Transverse colon (tissue), 4 donors: Measurements from ENCODE around the gene RANGRF. TPM values are rescaled to one million over a fixed set of nuclear protein-coding genes. Genes with fewer than 3 reads are reported as not detected.

Experiments
- DNase-seq: peaks from one replicate; pipeline ENCODE4 v3.0.0-alpha.2; 2019
- H3K27ac ChIP-seq, 4 donors: fragments of 200-600 bp; sonication (generic); 2 replicates each; pipeline ENCODE4 v1.5.1; 2016 to 2018; ENCODE audit warnings: inconsistent platforms in 4 of 4
- H3K27me3 ChIP-seq: fragments of 200-600 bp; sonication (generic); 2 replicates; pipeline ENCODE4 v1.5.1; 2017; ENCODE audit warnings: inconsistent platforms
- H3K36me3 ChIP-seq, 4 donors: fragments of 200-600 bp; sonication (generic); 2 replicates each; pipeline ENCODE4 v1.5.1; 2017 to 2019; ENCODE audit warnings: inconsistent platforms in 4 of 4
- H3K4me1 ChIP-seq, 4 donors: fragments of 200-600 bp; sonication (generic); 2 replicates each; pipeline ENCODE4 v1.5.1; 2017 to 2020; ENCODE audit warnings: inconsistent platforms in 4 of 4
- H3K4me3 ChIP-seq, 4 donors: fragments of 200-600 bp; sonication (generic); 1 replicate in 1 of 4; 2 replicates in 3 of 4; pipeline versions ENCODE4 v1.5.1 to v1.6.1; 2017 to 2019; ENCODE audit warnings: inconsistent platforms in 4 of 4
- H3K9me3 ChIP-seq, 2 donors: fragments of 200-600 bp; sonication (generic); 2 replicates each; pipeline ENCODE4 v1.5.1; 2017 to 2019; ENCODE audit warnings: inconsistent platforms in 2 of 2
- EP300 ChIP-seq: sonication (generic); formaldehyde crosslinking; IDR thresholded peaks from one replicate; pipeline ENCODE4 v1.6.1; 2017; ENCODE audit warnings: antibody characterized with exemption, low read depth
- POLR2A ChIP-seq: fragments of 450-650 bp; IDR thresholded peaks from one replicate; pipeline ENCODE4 v1.6.1; 2016; ENCODE audit warnings: antibody characterized with exemption, mild to moderate bottlenecking, moderate library complexity
- POLR2AphosphoS5 ChIP-seq, 3 donors: sonication (generic); formaldehyde crosslinking; IDR thresholded peaks; one replicate each; pipeline ENCODE4 v1.6.1; 2016; ENCODE audit warnings: antibody characterized with exemption in 3 of 3
- WGBS, 2 donors: methylation state at CpG; one replicate each; pipeline ENCODE4 v1.1.5; 2018; ENCODE audit warnings: low coverage in 1 of 2; 5-methylcytosine and 5-hydroxymethylcytosine counted together
- in situ Hi-C, 4 donors: fragments of 200-750 bp; cut with MboI; loops; one replicate each; pipeline versions ENCODE4 v1.15.0 to v1.15.1; 2017; ENCODE audit warnings: low sequenced_read_pairs in 3 of 4, low pct_ligation_motif_present in 1 of 4, low pct_unique_long_range_greater_than_20kb in 1 of 4
- intact Hi-C: fragments of 100-400 bp; cut with DNase I; formaldehyde crosslinking; loops from one replicate; pipeline ENCODE4 v1.15.1; 2023; ENCODE audit warnings: low total_unique reads
- total RNA-seq, 4 donors: library from RNA; depleted of rRNA; stranded (reverse); fragments of >200 nt; gene quantifications; one replicate each; pipeline ENCODE4 v1.1.0, GENCODE V29; 2016
- TF ChIP-seq, protein P1 (sequence below), 5 experiments: fragments of 200-600 bp in 3 of 5; fragments of 450-650 bp in 2 of 5; sonication (generic) in 3 of 5; IDR thresholded peaks; 1 replicate in 2 of 5; 2 replicates in 3 of 5; pipeline ENCODE4 v1.5.1; 2016 to 2017; ENCODE audit warnings: antibody characterized with exemption in 5 of 5, inconsistent platforms in 3 of 5, mild to moderate bottlenecking in 2 of 5, moderate library complexity in 1 of 5

Gene RANGRF
- total RNA-seq, 4 donors from 2014 or later = 8.4 to 47.1 (median 14.6) TPM

DNA sequence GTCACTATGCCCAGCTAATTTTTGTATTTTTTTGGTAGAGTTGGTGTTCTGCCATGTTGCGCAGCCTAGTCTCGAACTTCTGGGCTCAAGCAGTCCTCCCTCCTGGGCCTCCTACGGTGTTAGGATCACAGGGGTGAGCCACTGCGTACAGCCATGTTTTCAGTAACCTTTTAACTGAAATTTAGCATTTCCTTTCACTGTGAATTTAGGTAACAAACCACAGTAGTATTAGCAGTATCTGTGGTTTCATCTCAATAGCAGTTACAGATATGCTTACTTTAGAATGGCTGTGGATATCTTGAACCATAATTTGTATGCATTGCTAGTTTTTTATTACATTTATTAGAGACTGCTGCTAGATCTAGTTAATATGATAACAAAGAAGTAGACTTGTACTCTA lies 4.3 kb upstream of the RANGRF start:
- 69 to 95% methylated on average over 4 of the region's 4 CpGs for WGBS, 2 donors
- in situ Hi-C loops (no loop called here), intact Hi-C loops (no loop called here)
- Histone ChIP-seq H3K4me1 (peaks cover 4 to 9% (median 7%) of the 10 kb centered on the region in 4 donors), H3K36me3 (no peaks in the 10 kb centered on the region), H3K27ac (no peak overlapping the region), H3K27me3 (no peaks in the 10 kb centered on the region), H3K9me3 (no peaks in the 10 kb centered on the region), H3K4me3 (no peak overlapping the region)
- DNase-seq = no peak
- TF ChIP-seq, protein P1, sequence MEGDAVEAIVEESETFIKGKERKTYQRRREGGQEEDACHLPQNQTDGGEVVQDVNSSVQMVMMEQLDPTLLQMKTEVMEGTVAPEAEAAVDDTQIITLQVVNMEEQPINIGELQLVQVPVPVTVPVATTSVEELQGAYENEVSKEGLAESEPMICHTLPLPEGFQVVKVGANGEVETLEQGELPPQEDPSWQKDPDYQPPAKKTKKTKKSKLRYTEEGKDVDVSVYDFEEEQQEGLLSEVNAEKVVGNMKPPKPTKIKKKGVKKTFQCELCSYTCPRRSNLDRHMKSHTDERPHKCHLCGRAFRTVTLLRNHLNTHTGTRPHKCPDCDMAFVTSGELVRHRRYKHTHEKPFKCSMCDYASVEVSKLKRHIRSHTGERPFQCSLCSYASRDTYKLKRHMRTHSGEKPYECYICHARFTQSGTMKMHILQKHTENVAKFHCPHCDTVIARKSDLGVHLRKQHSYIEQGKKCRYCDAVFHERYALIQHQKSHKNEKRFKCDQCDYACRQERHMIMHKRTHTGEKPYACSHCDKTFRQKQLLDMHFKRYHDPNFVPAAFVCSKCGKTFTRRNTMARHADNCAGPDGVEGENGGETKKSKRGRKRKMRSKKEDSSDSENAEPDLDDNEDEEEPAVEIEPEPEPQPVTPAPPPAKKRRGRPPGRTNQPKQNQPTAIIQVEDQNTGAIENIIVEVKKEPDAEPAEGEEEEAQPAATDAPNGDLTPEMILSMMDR (IDR thresholded peaks at IDR 0.05) = no peak
- TF ChIP-seq POLR2A = no peak

- TF ChIP-seq, protein P1 (IDR thresholded peaks at IDR 0.05) = no peak
- no peak for TF ChIP-seq EP300
- TF ChIP-seq POLR2A = no peak
- no peak for TF ChIP-seq POLR2AphosphoS5 (IDR thresholded peaks at IDR 0.05)
- 65 to 75% methylated on average over 5 to 10 of the region's 10 CpGs for WGBS, 2 donors
- H3K4me1 ChIP-seq = peaks cover 11 to 18% (median 13%) of the 10 kb centered on the region in 4 donors
- no peak overlapping the region for H3K4me3 ChIP-seq
- H3K36me3 ChIP-seq = no peaks in the 10 kb centered on the region
- no peaks in the 10 kb centered on the region for H3K9me3 ChIP-seq
- DNase-seq = no peak
- in situ Hi-C loops = no loop called here
- no peaks in the 10 kb centered on the region for H3K27me3 ChIP-seq
- H3K27ac ChIP-seq = no peak overlapping the region
- intact Hi-C loops = no loop called here
These were observed 2.9 kb upstream of the RANGRF start for GRCh38 chr17:8285270-8286181.

GRCh38 chr17:8287651-8288335 lies 677 bp upstream of the RANGRF start:
- H3K4me3 ChIP-seq = peak overlapping the region; percentile 56 to 86 (median 69)
- H3K4me1 ChIP-seq = peaks cover 11 to 21% (median 13%) of the 10 kb centered on the region in 4 donors
- 28 to 33% methylated on average over 3 to 19 of the region's 19 CpGs for WGBS, 2 donors
- intact Hi-C loops (no loop called here), in situ Hi-C loops (no loop called here)
- H3K36me3 ChIP-seq = no peaks in the 10 kb centered on the region
- peak overlapping the region; percentile 90 to 95 (median 92) for H3K27ac ChIP-seq
- no peak for DNase-seq
- H3K9me3 ChIP-seq = no peaks in the 10 kb centered on the region
- TF ChIP-seq EP300 (no peak), POLR2A (no peak), POLR2AphosphoS5 (IDR thresholded peaks at IDR 0.05) (no peak)
- TF ChIP-seq, protein P1 (IDR thresholded peaks at IDR 0.05) = no peak
- H3K27me3 ChIP-seq = no peaks in the 10 kb centered on the region

DNA sequence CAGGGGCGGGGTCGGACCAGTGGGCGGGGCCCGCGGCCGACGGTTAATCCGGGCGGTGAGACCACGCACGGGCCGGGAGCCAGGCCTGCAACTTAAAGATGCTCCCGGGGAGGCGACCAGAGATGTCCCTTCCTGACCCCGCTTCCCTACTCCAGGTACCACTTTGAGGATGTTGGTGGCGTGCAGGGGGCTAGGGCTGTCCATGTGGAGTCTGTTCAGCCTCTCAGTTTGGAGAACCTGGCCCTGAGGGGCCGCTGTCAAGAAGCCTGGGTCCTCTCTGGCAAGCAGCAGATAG lies 580 bp downstream of the RANGRF start:
- H3K36me3 ChIP-seq = no peaks in the 10 kb centered on the region
- peak overlapping the region; percentile 56 to 86 (median 69) for H3K4me3 ChIP-seq
- TF ChIP-seq, protein P1 (IDR thresholded peaks at IDR 0.05) = no peak
- TF ChIP-seq POLR2A (no peak), EP300 (no peak), POLR2AphosphoS5 (IDR thresholded peaks at IDR 0.05) (no peak)
- H3K27ac ChIP-seq = peak overlapping the region; percentile 90 to 95 (median 92)
- H3K27me3 ChIP-seq = no peaks in the 10 kb centered on the region
- H3K4me1 ChIP-seq = peaks cover 11 to 21% (median 13%) of the 10 kb centered on the region in 4 donors
- WGBS, 2 donors = 21% methylated on average over 2 of the region's 17 CpGs; no CpG with 5 or more reads in 1 of the 2 donors
- in situ Hi-C loops = no loop called here
- H3K9me3 ChIP-seq = no peaks in the 10 kb centered on the region
- intact Hi-C loops = no loop called here
- DNase-seq = no peak
